Mononuclear cell (primary cell): ENCODE data around the gene PTPRN2. TPM values are rescaled to one million over a fixed set of nuclear protein-coding genes. Genes with fewer than 3 reads are reported as not detected.

Experiments used
- H3K27me3 ChIP-seq: 2 replicates; pipeline ENCODE4 v1.6.0; 2011; ENCODE audit warnings: low read length, control low read depth; ENCODE audit not compliant: insufficient read depth
- H3K4me1 ChIP-seq: 2 replicates; pipeline ENCODE4 v1.5.1; 2011; ENCODE audit warnings: mild to moderate bottlenecking, low read length, control low read depth; ENCODE audit not compliant: insufficient read depth
- H3K4me3 ChIP-seq: 2 replicates; pipeline ENCODE4 v1.5.1; 2011; ENCODE audit warnings: mild to moderate bottlenecking, low read length, moderate library complexity
- H3K9me3 ChIP-seq: 2 replicates; pipeline ENCODE4 v1.5.1; 2011; ENCODE audit warnings: low read depth, mild to moderate bottlenecking, control low read depth, low read length
- total RNA-seq: library from RNA; depleted of rRNA; stranded (reverse); fragments of >200 nt; gene quantifications from one replicate; pipeline ENCODE4 v1.2.3, GENCODE V29; 2012

The PTPRN2 gene
- total RNA-seq, 1 donor, result 0.31 TPM

- H3K4me1 ChIP-seq, result peaks cover 4% of the 10 kb centered on the region
- H3K27me3 ChIP-seq, result no peaks in the 10 kb centered on the region
- no peaks in the 10 kb centered on the region for H3K9me3 ChIP-seq
- H3K4me3 ChIP-seq, result no peak overlapping the region
Observed at GRCh38 chr7:157621131-157621681, 966.4 kb downstream of the PTPRN2 start.

GRCh38 chr7:157620616-157621015, 967.0 kb downstream of the PTPRN2 start:
- no peaks in the 10 kb centered on the region for H3K9me3 ChIP-seq
- no peaks in the 10 kb centered on the region for H3K27me3 ChIP-seq
- H3K4me1 ChIP-seq, result no peaks in the 10 kb centered on the region
- H3K4me3 ChIP-seq, result no peak overlapping the region

DNA sequence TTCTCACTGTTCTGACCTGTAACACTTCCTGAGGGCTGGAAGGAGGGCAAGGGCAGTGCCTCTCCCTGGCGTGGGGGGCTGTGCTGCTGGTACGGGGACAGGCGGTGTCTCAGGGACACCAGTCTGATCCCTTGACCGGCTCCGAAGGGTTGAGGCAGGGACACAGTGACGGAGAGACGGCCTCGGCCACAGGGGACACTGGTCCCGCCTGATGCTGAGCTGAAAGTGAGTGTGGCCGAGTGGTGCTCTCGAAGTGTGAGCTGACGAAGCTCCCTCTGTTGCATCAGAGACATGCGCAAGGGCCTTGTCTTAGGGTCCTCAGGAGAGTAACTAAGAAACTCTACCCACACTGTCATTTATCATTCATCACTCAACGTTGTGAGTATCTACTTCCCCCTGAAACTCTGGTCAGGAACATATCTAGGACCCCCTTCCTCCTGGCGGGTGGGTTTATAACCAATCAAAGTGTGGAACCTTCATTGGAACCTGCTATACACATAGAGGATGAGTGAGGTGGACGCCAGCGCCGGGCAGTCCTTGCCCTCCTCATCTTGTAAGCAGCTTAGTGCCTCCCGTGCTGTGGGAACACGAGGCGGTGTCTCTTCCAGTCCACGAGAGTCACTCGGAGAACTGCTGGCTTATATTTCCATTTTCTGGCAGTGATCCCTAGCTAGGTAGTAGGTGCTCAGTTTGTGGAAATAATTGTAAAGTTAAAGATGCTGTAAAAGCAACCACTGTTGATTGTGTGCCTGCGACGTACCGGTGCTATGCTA, 967.7 kb downstream of the PTPRN2 start:
- Histone ChIP-seq H3K9me3 (no peaks in the 10 kb centered on the region), H3K27me3 (no peaks in the 10 kb centered on the region), H3K4me3 (no peak overlapping the region), H3K4me1 (no peaks in the 10 kb centered on the region)

DNA sequence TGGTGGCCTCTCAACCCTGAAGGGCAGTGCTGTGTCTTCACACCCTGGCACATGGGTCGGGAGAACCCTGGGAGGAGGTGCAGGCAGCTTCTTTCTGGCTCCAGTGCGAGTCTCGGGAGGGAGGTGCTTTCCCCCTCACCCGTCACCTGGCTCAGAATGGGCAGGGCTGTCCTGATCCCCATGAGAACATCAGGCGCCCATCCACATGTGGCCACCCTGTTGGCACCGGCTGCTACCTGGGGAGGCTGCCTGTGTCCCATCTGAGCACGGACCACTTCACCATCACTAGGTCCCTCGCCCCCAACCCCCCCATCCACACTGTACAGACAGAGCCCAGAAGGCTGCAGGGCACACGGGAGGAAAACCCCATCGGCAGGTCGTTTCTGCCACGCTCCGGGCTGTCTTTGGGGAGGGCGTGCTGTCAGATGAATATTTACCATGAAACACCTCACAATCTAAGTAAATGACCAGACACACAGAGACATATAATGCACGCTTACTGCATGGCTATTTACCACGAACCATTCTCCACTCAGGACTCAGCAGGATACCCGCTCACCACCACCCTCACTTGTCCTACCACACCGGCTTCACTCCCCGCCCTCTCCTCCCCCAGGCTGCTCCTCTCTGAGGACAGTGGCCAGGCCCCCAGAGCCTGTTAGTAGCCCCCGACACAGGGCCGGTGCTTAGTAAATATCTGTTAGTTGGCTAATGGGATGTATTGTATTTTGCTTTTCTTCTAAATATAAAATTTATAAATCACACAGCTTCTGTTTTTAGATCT, 968.6 kb downstream of the PTPRN2 start:
- no peaks in the 10 kb centered on the region for H3K27me3 ChIP-seq
- no peaks in the 10 kb centered on the region for H3K4me1 ChIP-seq
- no peak overlapping the region for H3K4me3 ChIP-seq
- H3K9me3 ChIP-seq, result no peaks in the 10 kb centered on the region

- H3K9me3 ChIP-seq, result no peaks in the 10 kb centered on the region
- H3K4me1 ChIP-seq, result peaks cover 3% of the 10 kb centered on the region
- no peaks in the 10 kb centered on the region for H3K27me3 ChIP-seq
- no peak overlapping the region for H3K4me3 ChIP-seq
Observed at GRCh38 chr7:157618091-157618726, 969.4 kb downstream of the PTPRN2 start.

DNA sequence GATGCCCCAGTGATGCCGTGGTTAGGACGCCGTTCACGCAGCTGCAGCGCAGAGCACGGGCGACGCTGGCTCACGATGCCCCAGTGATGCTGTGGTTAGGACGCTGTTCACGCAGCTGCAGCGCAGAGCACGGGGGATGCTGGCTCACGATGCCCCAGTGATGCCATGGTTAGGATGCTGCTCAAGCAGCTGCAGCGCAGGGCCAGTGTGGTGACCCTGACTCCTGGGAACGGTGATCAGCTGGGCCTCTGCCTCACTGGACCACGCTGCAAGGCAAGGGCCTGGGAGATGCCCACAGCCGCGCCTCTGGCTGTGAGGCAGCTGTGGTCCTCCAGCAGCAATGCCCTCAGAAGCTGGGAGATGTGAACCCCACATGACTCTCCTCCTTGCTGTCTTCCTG, 970.2 kb downstream of the PTPRN2 start:
- Histone ChIP-seq H3K4me3 (no peak overlapping the region), H3K4me1 (peaks cover 4% of the 10 kb centered on the region), H3K9me3 (no peaks in the 10 kb centered on the region), H3K27me3 (no peaks in the 10 kb centered on the region)

DNA sequence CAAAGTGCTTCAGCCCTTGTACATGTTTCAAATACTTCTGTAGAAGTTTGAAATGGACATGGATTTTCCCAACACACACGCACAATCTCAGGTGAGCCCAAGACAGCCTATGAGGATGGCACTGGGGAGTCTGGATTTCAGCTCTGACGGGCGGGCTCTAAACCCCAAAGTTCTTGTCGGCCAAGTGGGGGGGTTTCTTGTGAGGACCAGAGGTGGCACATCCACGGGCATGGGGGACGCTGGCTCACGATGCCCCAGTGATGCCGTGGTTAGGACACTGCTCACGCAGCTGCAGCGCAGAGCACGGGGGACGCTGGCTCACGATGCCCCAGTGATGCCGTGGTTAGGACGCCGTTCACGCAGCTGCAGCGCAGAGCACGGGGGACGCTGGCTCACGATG, 970.7 kb downstream of the PTPRN2 start:
- Histone ChIP-seq H3K9me3 (no peaks in the 10 kb centered on the region), H3K27me3 (no peaks in the 10 kb centered on the region), H3K4me3 (no peak overlapping the region), H3K4me1 (peaks cover 9% of the 10 kb centered on the region)

- H3K4me3 ChIP-seq, result no peak overlapping the region
- no peaks in the 10 kb centered on the region for H3K27me3 ChIP-seq
- H3K9me3 ChIP-seq, result no peaks in the 10 kb centered on the region
- peaks cover 9% of the 10 kb centered on the region for H3K4me1 ChIP-seq
Observed at GRCh38 chr7:157616426-157616825, 971.2 kb downstream of the PTPRN2 start.

DNA sequence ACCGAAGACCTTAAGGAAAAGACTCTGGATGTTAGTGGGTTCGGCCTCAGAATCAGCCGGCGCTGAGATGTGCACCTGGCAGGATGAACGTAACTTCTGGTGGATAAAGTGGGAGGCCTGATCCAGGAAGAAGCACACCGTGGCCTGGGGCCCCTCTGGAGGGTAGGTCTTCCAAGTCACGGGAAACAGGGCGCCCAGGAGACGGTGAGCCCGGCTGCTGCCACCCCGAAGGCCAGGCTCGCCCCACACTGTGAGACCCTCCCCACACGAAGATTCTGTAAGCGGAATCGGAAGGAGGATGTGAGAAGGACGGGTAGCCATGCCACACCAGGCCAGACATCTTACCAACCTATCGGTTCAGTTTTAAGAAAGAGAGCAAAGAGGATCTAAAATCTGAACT, 971.8 kb downstream of the PTPRN2 start:
- Histone ChIP-seq H3K4me3 (no peak overlapping the region), H3K4me1 (peaks cover 9% of the 10 kb centered on the region), H3K9me3 (no peaks in the 10 kb centered on the region), H3K27me3 (no peaks in the 10 kb centered on the region)

DNA sequence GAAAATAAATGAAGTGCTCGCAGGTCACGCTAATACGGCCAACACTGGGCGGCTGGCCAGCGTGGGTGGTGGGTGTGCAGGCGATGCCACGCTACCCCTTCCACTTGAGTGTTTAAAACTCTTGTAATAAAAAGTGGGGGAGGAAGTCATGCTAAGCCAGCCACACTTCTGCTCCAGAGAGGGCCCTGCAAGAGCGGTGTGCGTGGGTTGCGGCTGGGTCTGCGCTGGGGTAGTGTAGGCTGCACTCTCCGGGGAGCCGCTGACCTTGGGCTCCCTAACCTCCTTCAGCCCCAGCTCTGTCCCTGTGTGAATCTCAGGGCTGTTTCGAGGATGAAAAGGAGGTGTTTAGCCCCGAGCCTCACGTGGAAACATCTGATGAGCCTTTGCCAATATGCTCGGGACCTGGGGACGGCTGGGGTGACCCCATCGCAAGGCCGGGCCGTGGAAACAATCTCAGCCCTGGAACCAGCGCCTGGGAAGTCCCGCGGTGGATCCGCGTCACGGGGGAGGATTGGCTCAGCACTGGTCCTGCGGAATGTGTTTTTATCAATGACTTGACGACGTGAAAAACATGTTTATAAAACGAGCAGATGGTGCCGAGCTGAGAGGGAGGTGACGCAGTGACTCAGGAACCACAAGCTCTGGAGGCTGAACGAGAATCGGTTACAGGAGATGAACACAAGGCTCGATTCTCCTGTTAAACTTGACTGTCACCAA, 972.4 kb downstream of the PTPRN2 start:
- H3K9me3 ChIP-seq, result no peaks in the 10 kb centered on the region

GRCh38 chr7:157614457-157615020, 973.1 kb downstream of the PTPRN2 start:
- no peaks in the 10 kb centered on the region for H3K9me3 ChIP-seq
- H3K4me1 ChIP-seq, result peaks cover 9% of the 10 kb centered on the region
- H3K27me3 ChIP-seq, result no peaks in the 10 kb centered on the region
- H3K4me3 ChIP-seq, result no peak overlapping the region

More for the DNA sequence above, 972.4 kb downstream of the PTPRN2 start:
- Histone ChIP-seq H3K27me3 (no peaks in the 10 kb centered on the region), H3K4me1 (peaks cover 9% of the 10 kb centered on the region), H3K4me3 (no peak overlapping the region)

GRCh38 chr7:157613575-157614322, 973.9 kb downstream of the PTPRN2 start:
- Histone ChIP-seq H3K4me3 (no peak overlapping the region), H3K9me3 (no peaks in the 10 kb centered on the region)

DNA sequence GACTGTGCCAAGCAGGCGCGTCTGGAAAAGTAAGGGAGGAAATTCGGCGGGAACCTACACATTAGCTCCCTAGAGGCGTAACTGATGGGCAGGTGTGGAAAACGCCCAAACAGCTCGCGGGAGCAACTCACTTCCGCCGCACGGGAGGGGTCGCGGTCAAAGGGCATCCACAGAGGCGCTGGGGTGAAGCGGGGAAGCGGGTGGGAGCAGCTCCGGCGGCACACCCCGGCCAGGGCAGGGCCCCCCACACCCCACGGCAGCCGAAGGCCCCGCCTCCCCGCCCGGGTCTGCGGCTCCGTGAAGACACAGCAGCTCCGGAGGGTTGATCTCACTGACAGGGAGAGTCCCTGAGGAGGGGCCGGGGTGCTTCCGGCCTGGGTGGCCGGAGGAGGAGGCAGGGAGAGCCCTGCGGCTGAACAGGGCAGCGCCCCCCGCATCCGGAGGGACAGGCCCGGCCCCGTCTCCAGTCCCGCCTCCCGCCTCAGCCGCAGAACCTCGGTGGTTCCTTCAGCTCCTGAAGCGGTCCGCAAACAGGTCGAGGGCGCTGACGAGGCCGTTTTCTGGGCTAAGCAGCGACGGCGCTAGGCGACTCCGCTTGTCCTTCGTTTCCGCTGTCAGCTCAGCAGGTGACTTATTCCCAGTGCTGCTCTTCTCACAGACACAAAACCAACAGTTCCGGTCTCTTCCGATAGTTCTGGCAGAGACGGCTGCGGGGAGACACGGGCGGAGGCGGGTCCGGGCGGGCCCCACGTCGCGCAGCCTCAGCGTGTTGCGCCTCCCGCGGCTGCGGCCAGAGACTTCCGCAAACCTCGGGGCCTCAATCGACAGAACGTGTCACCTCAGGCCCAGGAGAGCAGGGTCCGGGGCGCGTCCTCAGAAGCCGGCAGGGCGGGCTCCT, 974.7 kb downstream of the PTPRN2 start:
- Histone ChIP-seq H3K27me3 (no peaks in the 10 kb centered on the region), H3K9me3 (no peaks in the 10 kb centered on the region), H3K4me3 (peak overlapping the region; percentile 33), H3K4me1 (peaks cover 9% of the 10 kb centered on the region)

More at GRCh38 chr7:157613575-157614322, 973.9 kb downstream of the PTPRN2 start:
- H3K4me1 ChIP-seq, result peaks cover 9% of the 10 kb centered on the region
- H3K27me3 ChIP-seq, result no peaks in the 10 kb centered on the region
